GM12878 (cell line): ENCODE data around the gene DOCK9. TPM values are rescaled to one million over a fixed set of nuclear protein-coding genes. Genes with fewer than 3 reads are reported as not detected.
A peak's percentile ranks its signal among the peaks of the same experiment; 100 is the strongest.

Experiments used
- ATAC-seq: fragments of 200-7000 bp; cut with Tn5 transposase; 3 replicates; pipeline ENCODE4 v1.9.1; 2020; ENCODE audit warnings: mild to moderate bottlenecking, moderate library complexity
- BruUV-seq: library from RNA; stranded (reverse); fragments of 400-500 nt; replicated peaks from 2 replicates; lab custom pipeline; 2021; lab: Mats Ljungman, UMichigan
- CTCF ChIA-PET: fragments of 300-600 bp; sonication (Branson Sonifier 250); formaldehyde crosslinking; extraction: SDS; loops from one replicate; lab custom pipeline; 2021; ENCODE audit warnings: inconsistent platforms; lab: Yijun Ruan, JAX
- POLR2A ChIA-PET: fragments of 350-600 bp; formaldehyde crosslinking; extraction: SDS; loops from one replicate; lab custom pipeline; 2021; ENCODE audit warnings: inconsistent platforms; lab: Charles Lee
- RAD21 ChIA-PET: fragments of 300-600 bp; sonication (Branson Sonifier 250); formaldehyde crosslinking; loops from one replicate; lab custom pipeline; 2023; ENCODE audit warnings: antibody characterized with exemption; ENCODE audit not compliant: unreplicated experiment; lab: Charles Lee
- SMC1A ChIA-PET: fragments of 300-600 bp; sonication (Branson Sonifier 250); formaldehyde crosslinking; loops from one replicate; lab custom pipeline; 2023; ENCODE audit not compliant: unreplicated experiment, uncharacterized antibody; lab: Charles Lee
- DNase-seq: peaks from one replicate; pipeline ENCODE4 v3.0.0-alpha.2; 2011; ENCODE audit warnings: low read depth, low spot score
- FAIRE-seq: peaks from 3 replicates; lab custom pipeline; 2011; peaks lifted over from hg19 to GRCh38; lab: Jason Lieb, UNC
- H2AFZ ChIP-seq: 2 replicates; pipeline ENCODE4 v1.6.0; 2011; ENCODE audit warnings: low read depth, low read length, control low read depth; ENCODE audit not compliant: control insufficient read depth
- H3K27ac ChIP-seq: 2 replicates; pipeline ENCODE4 v1.5.1; 2011; ENCODE audit warnings: control low read depth; ENCODE audit not compliant: control insufficient read depth, insufficient read depth
- H3K27me3 ChIP-seq, 2 experiments: replicated peaks in 1 of 2; 2 replicates each; pipeline versions ENCODE4 v1.6.0 to v1.6.1; 2011; ENCODE audit warnings: low read length in 1 of 2; ENCODE audit not compliant: control insufficient read depth in 2 of 2, insufficient read depth in 2 of 2
- H3K36me3 ChIP-seq, 2 experiments: 2 replicates each; pipeline ENCODE4 v1.5.1; 2011; ENCODE audit warnings: low read length in 1 of 2; ENCODE audit not compliant: control insufficient read depth in 2 of 2, insufficient read depth in 2 of 2
- H3K4me1 ChIP-seq: 2 replicates; pipeline ENCODE4 v1.6.1; 2011; ENCODE audit warnings: mild to moderate bottlenecking, low read length, moderate library complexity, mixed read lengths; ENCODE audit not compliant: control insufficient read depth, insufficient read depth
- H3K4me2 ChIP-seq: 2 replicates; pipeline ENCODE4 v1.6.0; 2011; ENCODE audit warnings: control low read depth; ENCODE audit not compliant: control insufficient read depth, insufficient read depth
- H3K4me3 ChIP-seq: fragments of 200-600 bp; sonication (generic); 2 replicates; pipeline ENCODE4 v1.5.1; 2016
- H3K79me2 ChIP-seq: 2 replicates; pipeline ENCODE4 v1.6.0; 2011; ENCODE audit warnings: low read length; ENCODE audit not compliant: control insufficient read depth, insufficient read depth
- H3K9ac ChIP-seq: 2 replicates; pipeline ENCODE4 v1.8.0; 2011; ENCODE audit warnings: low read length, control low read depth, mixed read lengths; ENCODE audit not compliant: control insufficient read depth, insufficient read depth
- H3K9me3 ChIP-seq: replicated peaks from 3 replicates; pipeline ENCODE4 v1.5.1; 2011; ENCODE audit warnings: mild to moderate bottlenecking, low read length; ENCODE audit not compliant: control insufficient read depth, insufficient read depth
- H4K20me1 ChIP-seq: 2 replicates; pipeline ENCODE4 v1.6.0; 2011; ENCODE audit not compliant: control insufficient read depth, insufficient read depth
- EP300 ChIP-seq, 2 experiments: fragments of 150-350 bp in 1 of 2; IDR thresholded peaks; 2 replicates each; pipeline ENCODE4 v1.6.1; 2011 to 2012; ENCODE audit warnings: low read depth in 2 of 2, low read length in 2 of 2, borderline replicate concordance in 1 of 2, improper control_type of control experiment in 1 of 2, inconsistent platforms in 1 of 2; ENCODE audit not compliant: control insufficient read depth in 1 of 2
- ESRRA ChIP-seq: IDR thresholded peaks from 2 replicates; pipeline ENCODE4 v1.6.1; 2012; ENCODE audit warnings: mild to moderate bottlenecking, low read length, improper control_type of control experiment
- FOXM1 ChIP-seq: IDR thresholded peaks from 2 replicates; pipeline ENCODE4 v1.6.1; 2012; ENCODE audit warnings: low read depth, mild to moderate bottlenecking, inconsistent platforms, low read length, moderate library complexity
- MTA3 ChIP-seq: IDR thresholded peaks from 2 replicates; pipeline ENCODE4 v1.6.1; 2012; ENCODE audit warnings: low read length, inconsistent platforms, borderline replicate concordance
- NFIC ChIP-seq: IDR thresholded peaks from 2 replicates; pipeline ENCODE4 v1.6.1; 2012; ENCODE audit warnings: low read depth, mild to moderate bottlenecking, inconsistent platforms, low read length, moderate library complexity
- NRF1 ChIP-seq: conservative IDR thresholded peaks from 2 replicates; pipeline ENCODE4 v1.6.1; 2011; ENCODE audit warnings: mild to moderate bottlenecking, low read depth, low read length, improper control_type of control experiment
- PBX3 ChIP-seq: IDR thresholded peaks from 2 replicates; pipeline ENCODE4 v1.6.1; 2011; ENCODE audit warnings: mild to moderate bottlenecking, low read depth, low read length, moderate library complexity; ENCODE audit not compliant: insufficient replicate concordance
- RUNX3 ChIP-seq: IDR thresholded peaks from 2 replicates; pipeline ENCODE4 v1.6.1; 2012; ENCODE audit warnings: low read length, inconsistent platforms
- SPI1 ChIP-seq: IDR thresholded peaks from 2 replicates; pipeline ENCODE4 v1.6.1; 2011; ENCODE audit warnings: low read depth, mild to moderate bottlenecking, low read length, moderate library complexity, borderline replicate concordance; ENCODE audit not compliant: insufficient read depth
- TARDBP ChIP-seq: IDR thresholded peaks from 2 replicates; pipeline ENCODE4 v1.6.1; 2016; ENCODE audit warnings: borderline replicate concordance
- WGBS: methylation state at CpG from one replicate; pipeline ENCODE4 v1.1.6; 2016; ENCODE audit warnings: low lambda C conversion rate; ENCODE audit not compliant: insufficient replicate concordance, insufficient coverage; ENCODE audit errors: missing lambda C conversion rate; 5-methylcytosine and 5-hydroxymethylcytosine counted together
- in situ Hi-C: fragments of 300-500 bp; cut with MboI; formaldehyde crosslinking; loops from 9 replicates; pipeline ENCODE4 v1.14.3; 2018; ENCODE audit warnings: mixed read lengths
- intact Hi-C: fragments of 100-400 bp; cut with micrococcal nuclease; formaldehyde crosslinking; loops from one replicate; pipeline ENCODE4 v1.14.2; 2022; ENCODE audit not compliant: unreplicated experiment
- polyA plus RNA-seq, 11 experiments: library from polyadenylated mRNA; depleted of rRNA in 4 of 11; unstranded in 6 of 11; stranded (reverse) in 5 of 11; fragments of >200 nt; fragmentation: Nextera tagmentation in 4 of 11; fragmentation: Illumina TruSeq in 1 of 11; extraction: Ambion mirVana in 4 of 11; extraction: Trizol in 1 of 11; gene quantifications; 1 replicate in 1 of 11; 2 replicates in 10 of 11; pipeline versions ENCODE4 v1.2.1 to v1.2.3, GENCODE V29; 2011 to 2016; ENCODE audit warnings: inconsistent platforms in 2 of 11, missing spikeins in 2 of 11, low read depth in 1 of 11
- total RNA-seq, 4 experiments: library from RNA; depleted of rRNA in 3 of 4; stranded (reverse); fragments of >200 nt in 3 of 4; fragmentation: Illumina TruSeq in 1 of 4; extraction: Trizol in 1 of 4; gene quantifications; 2 replicates each; pipeline versions ENCODE4 v1.2.1 to v1.2.3, GENCODE V29; 2013 to 2021

The DOCK9 gene
- total and polyA plus RNA-seq, 10 of the 15 experiments (the other 5 are each of a cell fraction or from before 2014, with no cell fraction given) = 0.09 to 2.9 (median 0.74) TPM

- Histone ChIP-seq H3K27me3 (no peaks in the 10 kb centered on the region), H2AFZ (no peak overlapping the region), H3K27ac (no peak overlapping the region), H3K4me3 (no peak overlapping the region), H3K4me2 (no peak overlapping the region), H3K4me1 (no peaks in the 10 kb centered on the region), H3K9ac (no peak overlapping the region), H3K36me3 (no peaks in the 10 kb centered on the region), H3K9me3 (no peaks in the 10 kb centered on the region), H3K79me2 (no peaks in the 10 kb centered on the region), H4K20me1 (no peaks in the 10 kb centered on the region)
- 57% methylated on average over 9 of the region's 9 CpGs for WGBS
- FAIRE-seq (no peak), DNase-seq (no peak), ATAC-seq (no peak)
- RAD21 ChIA-PET = no interaction called here
- no TSS peak for BruUV-seq
- CTCF ChIA-PET = interaction anchor here (1.6 kb wide), 1 partner anchor 10 kb away, joined by 4 read pairs; no protein-coding TSS in a partner anchor
- POLR2A ChIA-PET = no interaction called here
- SMC1A ChIA-PET = interaction anchor here (0.8 kb wide), 1 partner anchor 9 kb away, joined by 3 read pairs; no protein-coding TSS in a partner anchor
- intact Hi-C loops (no loop called here), in situ Hi-C loops (no loop called here)
- TF ChIP-seq RUNX3 (peak; percentile 22; the same call in 1 of the 2 replicates), SPI1 (no peak)
Measured at GRCh38 chr13:98981369-98982080, 3.7 kb upstream of the DOCK9 start.

DNA sequence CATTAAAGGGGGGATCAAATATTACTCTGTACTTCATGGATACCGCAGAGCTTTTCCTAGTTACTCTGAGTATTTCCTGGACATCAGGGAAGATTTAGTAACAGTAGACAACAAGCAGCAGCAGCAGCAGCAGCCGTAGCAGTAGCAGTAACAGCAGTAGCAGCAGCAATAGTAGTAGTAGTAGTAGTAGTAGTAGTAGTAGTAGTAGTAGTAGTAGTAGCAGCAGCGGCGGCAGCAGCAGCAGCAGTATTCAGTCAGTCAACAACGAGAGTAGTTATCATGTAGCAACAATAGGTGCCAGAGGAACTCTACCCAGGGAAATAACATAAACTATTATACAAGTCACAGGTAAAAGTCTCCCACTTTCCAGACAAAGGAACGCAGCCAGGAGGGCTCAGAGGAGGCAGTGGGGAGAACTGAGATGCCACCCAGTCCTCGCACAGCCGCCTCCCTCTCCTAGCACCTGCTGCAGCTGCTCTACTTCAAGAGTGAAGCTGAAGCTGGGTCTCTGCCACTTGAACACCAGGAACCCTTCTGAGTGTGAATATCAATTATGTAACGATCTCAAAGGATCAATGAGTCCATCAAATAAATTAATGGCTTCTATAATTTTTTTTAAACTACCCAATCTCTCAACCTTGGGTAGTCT lies 1.3 kb upstream of the DOCK9 start:
- H4K20me1 ChIP-seq = no peaks in the 10 kb centered on the region
- no peak overlapping the region for H3K4me3 ChIP-seq
- no peaks in the 10 kb centered on the region for H3K36me3 ChIP-seq
- H2AFZ ChIP-seq = no peak overlapping the region
- in situ Hi-C loops = no loop called here
- POLR2A ChIA-PET = no interaction called here
- TF ChIP-seq NFIC = no peak
- no peak for TF ChIP-seq ESRRA
- no peak for TF ChIP-seq EP300 (IDR thresholded peaks at IDR 0.05; ENCODE audit: borderline replicate concordance in 1 of 2, control insufficient read depth in 1 of 2, low read depth in 2 of 2, low read length in 2 of 2)
- TF ChIP-seq NRF1 = no peak
- no peak for TF ChIP-seq FOXM1
- no peak for TF ChIP-seq TARDBP
- no peak for TF ChIP-seq MTA3
- no peak for TF ChIP-seq PBX3
- TF ChIP-seq, all 136 proteins: peak for 0
- peaks cover 2% of the 10 kb centered on the region for H3K4me1 ChIP-seq
- no peak overlapping the region for H3K4me2 ChIP-seq
- ChIA-PET CTCF (no interaction called here), SMC1A (interaction anchor here (1.1 kb wide), 1 partner anchor 43 kb away, joined by 3 read pairs; no protein-coding TSS in a partner anchor), RAD21 (no interaction called here)
- ATAC-seq (no peak), FAIRE-seq (no peak), DNase-seq (no peak)
- H3K9ac ChIP-seq = no peak overlapping the region
- no peaks in the 10 kb centered on the region for H3K9me3 ChIP-seq
- BruUV-seq = no TSS peak
- H3K27me3 ChIP-seq = no peaks in the 10 kb centered on the region
- intact Hi-C loops = no loop called here
- WGBS = 58% methylated on average over 9 of the region's 9 CpGs
- no peaks in the 10 kb centered on the region for H3K79me2 ChIP-seq
- H3K27ac ChIP-seq = no peak overlapping the region
